GM21825 (cell line): ENCODE results near the gene CCR5AS.
"Not testable (repeated sequence)": the region's sequence is repeated elsewhere in the genome, so short reads cannot be mapped to it uniquely, and the experiment has no call there.

ENCODE experiments used
- ATAC-seq: cut with Tn5 transposase; IDR thresholded peaks from one replicate; pipeline ENCODE4 v1.9.1; 2021; ENCODE audit warnings: mild to moderate bottlenecking, moderate library complexity; ENCODE audit not compliant: unreplicated experiment

CCR5AS gene

GRCh38 chr3:46429671-46430070 lies 22.8 kb upstream of the CCR5AS start:
- no peak for ATAC-seq

- no peak for ATAC-seq
Measured at GRCh38 chr3:46429250-46429649, 22.4 kb upstream of the CCR5AS start.

GRCh38 chr3:46427916-46428833 lies 21.3 kb upstream of the CCR5AS start:
- ATAC-seq: no peak

GRCh38 chr3:46427404-46427803 lies 20.5 kb upstream of the CCR5AS start:
- not testable (repeated sequence) for ATAC-seq

GRCh38 chr3:46426476-46426875 lies 19.6 kb upstream of the CCR5AS start:
- not testable (repeated sequence) for ATAC-seq

- no peak for ATAC-seq
Measured at GRCh38 chr3:46423588-46423987, 16.7 kb upstream of the CCR5AS start.

- ATAC-seq: no peak
Measured at GRCh38 chr3:46422617-46423016, 15.8 kb upstream of the CCR5AS start.

GRCh38 chr3:46420931-46421330 lies 14.1 kb upstream of the CCR5AS start:
- no peak for ATAC-seq

- no peak for ATAC-seq
Measured at GRCh38 chr3:46419816-46420215, 12.9 kb upstream of the CCR5AS start.

- ATAC-seq: no peak
Measured at GRCh38 chr3:46417841-46418611, 11.2 kb upstream of the CCR5AS start.

- ATAC-seq: no peak
Measured at GRCh38 chr3:46416811-46417510, 10.1 kb upstream of the CCR5AS start.

- ATAC-seq: no peak
Measured at GRCh38 chr3:46416125-46416810, 9.4 kb upstream of the CCR5AS start.

- ATAC-seq: no peak
Measured at GRCh38 chr3:46414739-46415138, 7.9 kb upstream of the CCR5AS start.

GRCh38 chr3:46413951-46414350 lies 7.1 kb upstream of the CCR5AS start:
- ATAC-seq: no peak

- ATAC-seq: no peak
Measured at GRCh38 chr3:46412786-46413298, 6.0 kb upstream of the CCR5AS start.

- ATAC-seq: no peak
Measured at GRCh38 chr3:46411271-46411670, 4.4 kb upstream of the CCR5AS start.

- ATAC-seq: no peak
Measured at GRCh38 chr3:46410669-46411068, 3.8 kb upstream of the CCR5AS start.

GRCh38 chr3:46409739-46410489 lies 3.0 kb upstream of the CCR5AS start:
- no peak for ATAC-seq

- ATAC-seq: no peak
Measured at GRCh38 chr3:46408853-46409252, 2.0 kb upstream of the CCR5AS start.

- no peak for ATAC-seq
Measured at GRCh38 chr3:46407970-46408369, 1.1 kb upstream of the CCR5AS start.
